ENCODE data around the gene MIP.

DNA sequence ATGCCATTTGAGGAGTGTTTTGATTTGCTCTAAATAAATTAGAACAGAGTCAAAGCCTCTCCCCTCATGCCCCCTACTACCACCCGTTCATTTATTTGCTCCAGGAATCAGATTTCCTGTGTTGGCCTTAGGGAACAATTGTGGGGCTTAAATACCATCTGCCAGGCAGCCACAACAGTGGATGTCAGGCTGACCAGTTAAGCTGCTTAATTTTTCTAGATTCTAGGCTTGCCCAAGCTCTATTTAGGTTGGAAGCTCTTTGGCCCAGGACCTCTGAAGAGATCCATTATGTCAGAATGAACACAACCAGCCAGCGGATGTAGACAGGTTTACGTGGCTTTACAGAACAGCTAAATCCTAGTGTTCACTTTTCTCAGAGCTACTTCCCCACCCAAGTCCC lies 4.2 kb downstream of the MIP start:
- no peak for TF ChIP-seq CTCF (conservative IDR thresholded peaks at IDR 0.05)
- TF ChIP-seq ZFX (IDR thresholded peaks at IDR 0.05): no peak
